HPDE6-E6E7 (cell line): ENCODE measurements around the gene MMP25.

Source experiments
- DNase-seq: peaks from one replicate; pipeline ENCODE4 v3.0.0; 2011; ENCODE audit warnings: missing footprints; ENCODE audit errors: extremely low spot score

The MMP25 gene

GRCh38 chr16:3045758-3046640 is at the start of gene MMP25:
TSS of gene MMP25 (plus strand) at chr16:3046561. CDS start at chr16:3046918, 357 bp downstream.
- no peak for DNase-seq

GRCh38 chr16:2999929-3000328 is 46.4 kb upstream of the MMP25 start:
- DNase-seq, result no peak

- no peak for DNase-seq
Measured at GRCh38 chr16:3000540-3000939, 45.8 kb upstream of the MMP25 start.

GRCh38 chr16:3001316-3001715 is 45.0 kb upstream of the MMP25 start:
- DNase-seq, result no peak

GRCh38 chr16:3003582-3004270 is 42.6 kb upstream of the MMP25 start:
- peak; percentile 98 for DNase-seq

GRCh38 chr16:3004319-3004718 is 42.0 kb upstream of the MMP25 start:
- DNase-seq, result no peak

- DNase-seq, result no peak
Measured at GRCh38 chr16:3004781-3005284, 41.5 kb upstream of the MMP25 start.

- no peak for DNase-seq
Measured at GRCh38 chr16:3007059-3007956, 39.1 kb upstream of the MMP25 start.

GRCh38 chr16:3007957-3008689 is 38.2 kb upstream of the MMP25 start:
- DNase-seq, result no peak

GRCh38 chr16:3008690-3009037 is 37.7 kb upstream of the MMP25 start:
- no peak for DNase-seq

- no peak for DNase-seq
Measured at GRCh38 chr16:3009568-3010390, 36.6 kb upstream of the MMP25 start.

GRCh38 chr16:3010510-3010909 is 35.9 kb upstream of the MMP25 start:
- no peak for DNase-seq

GRCh38 chr16:3012246-3012645 is 34.1 kb upstream of the MMP25 start:
- no peak for DNase-seq

- no peak for DNase-seq
Measured at GRCh38 chr16:3012828-3013420, 33.4 kb upstream of the MMP25 start, which contains the start of gene CLDN9. TSS of gene CLDN9 (plus strand) at chr16:3012923. CDS start at chr16:3013363, 440 bp downstream.

- DNase-seq, result no peak
Measured at GRCh38 chr16:3013491-3013951, 32.8 kb upstream of the MMP25 start.

- DNase-seq, result no peak
Measured at GRCh38 chr16:3013998-3014690, 32.2 kb upstream of the MMP25 start.

- DNase-seq, result no peak
Measured at GRCh38 chr16:3014971-3015370, 31.4 kb upstream of the MMP25 start.

GRCh38 chr16:3015865-3016521 is 30.4 kb upstream of the MMP25 start:
- no peak for DNase-seq

GRCh38 chr16:3017344-3017743 is 29.0 kb upstream of the MMP25 start:
- no peak for DNase-seq
